Stomach smooth muscle (tissue), 2 donors: ENCODE data around the gene GPD2.

ENCODE experiments used
- H3K27ac ChIP-seq: one replicate; pipeline ENCODE4 v1.7.0; 2013; ENCODE audit warnings: mild to moderate bottlenecking, low read length, inconsistent platforms
- H3K27me3 ChIP-seq, 2 donors: one replicate each; pipeline ENCODE4 v1.7.0; 2013; ENCODE audit warnings: low read length in 2 of 2; ENCODE audit not compliant: insufficient read depth in 2 of 2, control insufficient read depth in 1 of 2
- H3K36me3 ChIP-seq, 2 donors: one replicate each; pipeline ENCODE4 v1.7.0; 2013; ENCODE audit warnings: low read length in 2 of 2; ENCODE audit not compliant: control insufficient read depth in 2 of 2, insufficient read depth in 2 of 2
- H3K4me1 ChIP-seq: one replicate; pipeline ENCODE4 v1.7.0; 2013; ENCODE audit warnings: low read length; ENCODE audit not compliant: control insufficient read depth, insufficient read depth
- H3K4me3 ChIP-seq, 2 donors: one replicate each; pipeline ENCODE4 v1.7.0; 2013; ENCODE audit warnings: low read length in 2 of 2
- H3K9ac ChIP-seq, 2 donors: one replicate each; pipeline ENCODE4 v1.7.0; 2013; ENCODE audit warnings: low read length in 2 of 2, mild to moderate bottlenecking in 1 of 2
- H3K9me3 ChIP-seq, 2 donors: one replicate each; pipeline ENCODE4 v1.7.0; 2013; ENCODE audit warnings: low read length in 2 of 2; ENCODE audit not compliant: control insufficient read depth in 2 of 2
- donor health status: healthy.
- donor health status: Pancreatic carcinoma.

GPD2 gene

GRCh38 chr2:156561326-156561725 lies 125.1 kb downstream of the GPD2 start:
- Histone ChIP-seq H3K9me3 (no peaks in the 10 kb centered on the region), H3K27me3 (no peaks in the 10 kb centered on the region), H3K9ac (no peak overlapping the region), H3K4me3 (no peak overlapping the region), H3K4me1 (no peaks in the 10 kb centered on the region), H3K36me3 (peaks cover 0 to 3% of the 10 kb centered on the region in 2 donors), H3K27ac (no peak overlapping the region)

DNA sequence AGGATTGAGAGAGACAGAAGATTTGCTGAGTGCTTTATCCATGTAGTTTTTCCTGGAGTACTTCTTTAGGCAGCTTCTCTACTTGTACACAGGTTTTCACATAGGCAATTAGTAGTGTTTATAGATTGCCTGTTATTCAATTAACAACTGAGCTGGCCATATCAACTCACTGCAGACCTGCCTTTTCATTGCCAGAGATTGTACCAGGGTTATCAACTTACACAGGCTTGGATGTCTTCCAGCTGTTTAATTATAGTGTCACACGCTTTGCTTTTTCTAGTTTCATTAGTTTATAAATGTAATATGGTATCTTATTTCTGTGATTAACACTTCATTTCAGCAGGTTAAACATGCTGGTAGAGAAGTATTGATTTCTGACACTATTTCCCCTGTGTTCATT lies 125.9 kb downstream of the GPD2 start:
- no peak overlapping the region for H3K9ac ChIP-seq
- H3K27ac ChIP-seq, result no peak overlapping the region
- peaks cover 0 to 3% of the 10 kb centered on the region in 2 donors for H3K36me3 ChIP-seq
- H3K9me3 ChIP-seq, result no peaks in the 10 kb centered on the region
- no peak overlapping the region for H3K4me3 ChIP-seq
- no peaks in the 10 kb centered on the region for H3K4me1 ChIP-seq
- no peaks in the 10 kb centered on the region for H3K27me3 ChIP-seq

DNA sequence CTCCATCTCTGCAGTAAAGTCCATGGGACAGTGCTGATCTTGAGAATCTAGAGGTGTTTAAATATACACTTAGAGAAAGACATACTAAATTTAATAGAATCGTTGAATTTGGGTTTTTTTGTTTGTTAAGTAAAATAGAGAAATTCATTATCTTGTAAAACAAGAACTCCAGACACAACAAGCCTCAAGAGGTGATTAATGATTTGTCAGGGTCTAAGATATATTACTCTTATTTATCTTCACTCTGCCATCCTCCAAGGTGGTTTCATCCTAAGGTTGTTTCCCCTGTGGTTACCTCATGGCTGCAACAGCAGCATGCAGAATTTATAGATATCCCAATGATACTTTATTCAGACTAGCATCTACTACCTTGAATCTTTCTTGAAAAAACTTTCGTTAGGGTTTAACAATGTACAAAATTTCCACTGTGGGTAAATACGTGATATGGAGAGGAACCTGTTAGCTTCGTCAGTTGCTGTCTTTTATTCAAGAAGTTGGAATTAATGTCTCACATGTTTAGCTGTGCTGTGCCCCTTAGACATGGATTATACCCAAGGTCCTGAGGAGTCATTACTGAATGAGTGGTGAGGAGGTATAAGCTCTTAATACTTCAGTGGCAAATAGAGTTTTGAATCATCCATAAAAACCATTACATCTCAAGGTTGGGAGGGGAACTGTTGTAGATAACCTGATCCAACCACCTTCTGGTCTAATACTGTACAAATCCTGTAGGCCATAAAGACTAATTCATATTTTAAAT lies 128.0 kb downstream of the GPD2 start:
- Histone ChIP-seq H3K4me3 (no peak overlapping the region), H3K27ac (no peak overlapping the region), H3K36me3 (no peaks in the 10 kb centered on the region), H3K9ac (no peak overlapping the region), H3K27me3 (no peaks in the 10 kb centered on the region), H3K9me3 (no peaks in the 10 kb centered on the region), H3K4me1 (no peaks in the 10 kb centered on the region)

DNA sequence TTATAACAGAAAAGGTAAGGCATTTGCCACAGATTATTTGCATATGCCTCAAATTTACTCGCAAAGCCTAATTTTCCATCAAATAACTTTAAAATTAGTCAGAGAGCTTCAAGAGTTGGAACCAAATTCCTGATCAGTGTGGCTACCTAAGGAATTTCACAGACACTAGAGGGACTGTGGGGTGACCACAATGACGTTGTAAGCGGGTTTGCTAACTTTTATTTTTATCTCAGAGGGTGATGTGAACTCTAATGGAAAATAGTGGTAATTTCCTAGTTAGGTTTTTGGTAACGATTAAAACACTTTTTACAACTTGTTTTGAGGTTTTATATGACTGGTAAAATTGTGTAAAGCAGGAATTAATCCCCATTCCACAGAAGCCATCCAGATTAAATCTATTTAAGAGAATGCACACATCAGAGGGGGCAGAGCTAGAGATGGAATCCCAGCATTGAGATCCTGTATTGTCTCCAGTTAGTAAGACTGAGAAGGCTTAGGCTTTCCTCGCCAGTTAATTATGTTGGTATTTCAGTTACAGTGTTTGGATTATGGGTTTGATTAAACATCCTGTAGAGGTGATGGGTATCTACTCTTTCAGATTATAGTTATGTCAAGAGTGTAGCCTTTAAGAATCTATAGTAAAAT lies 129.0 kb downstream of the GPD2 start:
- Histone ChIP-seq H3K36me3 (peaks cover 2 to 6% of the 10 kb centered on the region in 2 donors), H3K9ac (no peak overlapping the region), H3K4me1 (no peaks in the 10 kb centered on the region), H3K9me3 (no peaks in the 10 kb centered on the region), H3K27ac (no peak overlapping the region), H3K4me3 (no peak overlapping the region), H3K27me3 (no peaks in the 10 kb centered on the region)

DNA sequence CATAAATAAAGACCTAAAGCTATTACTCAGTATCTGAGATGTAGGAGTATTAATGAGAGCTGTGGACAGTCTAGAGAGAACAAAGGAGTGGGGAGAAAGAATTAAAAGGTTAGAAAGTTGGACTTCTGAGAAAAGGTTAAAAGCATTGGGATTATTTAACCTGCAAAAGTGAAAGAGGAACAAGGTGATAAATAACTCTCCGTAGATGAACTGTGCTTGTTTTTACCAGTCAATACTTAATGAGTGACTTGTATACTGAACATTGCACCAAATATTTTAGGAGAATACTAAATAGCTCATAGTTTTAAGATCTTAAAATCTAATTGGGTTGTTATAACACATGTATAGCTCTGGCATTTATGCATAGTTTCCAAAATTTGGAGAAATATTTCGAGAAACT lies 137.5 kb downstream of the GPD2 start:
- no peak overlapping the region for H3K27ac ChIP-seq
- H3K27me3 ChIP-seq, result no peaks in the 10 kb centered on the region
- no peak overlapping the region for H3K4me3 ChIP-seq
- no peak overlapping the region for H3K9ac ChIP-seq
- peaks cover 2 to 11% of the 10 kb centered on the region in 2 donors for H3K36me3 ChIP-seq
- H3K9me3 ChIP-seq, result no peaks in the 10 kb centered on the region
- H3K4me1 ChIP-seq, result no peaks in the 10 kb centered on the region

DNA sequence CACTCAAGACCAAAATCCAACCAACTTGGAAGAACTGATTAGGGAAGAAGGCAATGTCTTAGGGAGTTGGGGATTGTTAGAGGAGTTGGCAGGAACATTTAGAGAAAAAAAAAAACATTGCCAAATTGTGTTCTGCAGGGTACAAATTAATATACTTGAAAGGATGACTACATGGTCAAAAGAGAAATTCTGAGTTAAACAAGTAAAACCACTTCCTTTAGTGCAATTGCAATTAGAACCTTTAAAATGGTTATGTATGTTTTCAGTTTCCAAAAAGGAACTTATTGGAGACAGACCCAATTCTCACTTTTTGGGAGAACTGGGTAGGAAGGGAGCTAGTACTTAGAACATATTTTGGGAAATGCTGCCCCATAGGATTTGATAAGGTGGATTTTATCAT lies 137.9 kb downstream of the GPD2 start:
- no peak overlapping the region for H3K27ac ChIP-seq
- no peak overlapping the region for H3K4me3 ChIP-seq
- no peaks in the 10 kb centered on the region for H3K4me1 ChIP-seq
- H3K36me3 ChIP-seq, result peaks cover 2 to 11% of the 10 kb centered on the region in 2 donors
- no peak overlapping the region for H3K9ac ChIP-seq
- H3K9me3 ChIP-seq, result no peaks in the 10 kb centered on the region
- no peaks in the 10 kb centered on the region for H3K27me3 ChIP-seq

- no peaks in the 10 kb centered on the region for H3K36me3 ChIP-seq
- no peaks in the 10 kb centered on the region for H3K4me1 ChIP-seq
- H3K27ac ChIP-seq, result no peak overlapping the region
- no peaks in the 10 kb centered on the region for H3K27me3 ChIP-seq
- no peak overlapping the region for H3K9ac ChIP-seq
- H3K4me3 ChIP-seq, result no peak overlapping the region
- H3K9me3 ChIP-seq, result no peaks in the 10 kb centered on the region
These were observed 139.8 kb downstream of the GPD2 start for GRCh38 chr2:156576005-156576404.

DNA sequence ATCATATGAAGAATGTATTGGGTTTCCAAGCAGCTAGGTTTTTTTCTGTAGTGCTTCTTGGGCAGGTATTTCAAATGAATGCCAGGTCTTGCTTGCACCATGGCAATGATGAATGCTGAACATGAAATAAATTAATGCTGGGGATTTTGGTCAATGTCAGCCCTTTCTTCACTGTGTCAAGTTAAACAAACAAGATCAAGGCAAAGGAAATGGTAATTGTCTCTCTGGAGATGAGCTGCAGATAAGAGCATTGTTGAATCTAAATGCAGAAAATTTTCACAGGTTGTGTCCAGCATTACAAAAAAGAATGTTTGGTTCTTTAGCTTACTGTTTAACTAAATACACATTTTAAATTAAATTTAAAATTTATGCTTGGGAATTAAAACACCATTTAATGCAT lies 144.3 kb downstream of the GPD2 start:
- Histone ChIP-seq H3K27me3 (no peaks in the 10 kb centered on the region), H3K36me3 (no peaks in the 10 kb centered on the region), H3K4me3 (no peak overlapping the region), H3K9me3 (no peaks in the 10 kb centered on the region), H3K9ac (no peak overlapping the region), H3K4me1 (no peaks in the 10 kb centered on the region), H3K27ac (no peak overlapping the region)

DNA sequence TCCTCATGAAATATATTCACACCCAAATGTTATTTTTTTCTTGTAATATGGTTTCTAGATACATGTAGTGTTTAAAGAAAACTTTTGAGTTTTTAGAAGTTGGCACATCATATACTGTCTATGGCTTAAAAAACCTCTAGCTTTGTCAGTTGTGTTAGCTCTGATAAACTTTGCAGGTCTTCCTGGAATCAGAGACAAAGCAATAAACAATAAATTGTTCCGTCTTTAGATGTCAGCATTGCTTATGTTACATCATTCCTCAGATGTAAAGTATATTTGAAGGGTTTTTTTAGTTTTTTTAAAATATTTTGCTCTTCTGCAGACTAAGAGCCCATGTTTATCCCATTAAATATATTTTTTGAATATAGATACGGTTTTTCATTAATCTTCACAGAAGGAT lies 145.1 kb downstream of the GPD2 start:
- no peak overlapping the region for H3K9ac ChIP-seq
- no peaks in the 10 kb centered on the region for H3K9me3 ChIP-seq
- H3K27ac ChIP-seq, result no peak overlapping the region
- H3K4me1 ChIP-seq, result no peaks in the 10 kb centered on the region
- H3K27me3 ChIP-seq, result no peaks in the 10 kb centered on the region
- H3K4me3 ChIP-seq, result no peak overlapping the region
- H3K36me3 ChIP-seq, result no peaks in the 10 kb centered on the region

DNA sequence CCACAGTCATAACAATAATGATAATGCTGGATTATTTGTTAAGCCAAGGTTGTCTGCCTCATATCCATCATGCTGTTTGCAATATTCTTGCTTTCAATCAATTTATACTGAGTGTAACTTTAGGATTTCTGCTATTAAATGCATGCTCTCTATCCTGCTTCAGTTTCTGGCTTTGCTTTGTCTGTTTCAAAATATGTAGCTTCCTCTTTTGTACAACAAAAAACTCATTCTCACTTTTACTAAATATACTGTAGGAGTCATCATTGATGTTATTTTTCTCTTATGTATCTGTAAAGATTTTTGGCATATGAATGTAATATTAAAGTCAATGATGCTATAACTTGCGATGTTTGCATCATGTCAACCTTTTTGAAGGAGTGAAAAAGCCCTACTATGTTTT lies 149.3 kb downstream of the GPD2 start:
- H3K4me3 ChIP-seq, result no peak overlapping the region
- no peaks in the 10 kb centered on the region for H3K27me3 ChIP-seq
- H3K4me1 ChIP-seq, result no peaks in the 10 kb centered on the region
- no peak overlapping the region for H3K27ac ChIP-seq
- no peaks in the 10 kb centered on the region for H3K9me3 ChIP-seq
- H3K36me3 ChIP-seq, result no peaks in the 10 kb centered on the region
- H3K9ac ChIP-seq, result no peak overlapping the region

GRCh38 chr2:156586621-156587020 lies 150.4 kb downstream of the GPD2 start:
- H3K27ac ChIP-seq, result no peak overlapping the region
- no peaks in the 10 kb centered on the region for H3K9me3 ChIP-seq
- no peaks in the 10 kb centered on the region for H3K36me3 ChIP-seq
- H3K4me3 ChIP-seq, result no peak overlapping the region
- no peaks in the 10 kb centered on the region for H3K4me1 ChIP-seq
- no peak overlapping the region for H3K9ac ChIP-seq
- H3K27me3 ChIP-seq, result no peaks in the 10 kb centered on the region
